Measurements from ENCODE around the gene KCNH4.

Gene KCNH4

GRCh38 chr17:42130310-42130936 lies 50.5 kb downstream of the KCNH4 start:
- TF ChIP-seq CTCF (conservative IDR thresholded peaks at IDR 0.05) (no peak), ZFX (IDR thresholded peaks at IDR 0.05) (no peak)
- H3K27ac ChIP-seq: no peak overlapping the region

GRCh38 chr17:42129109-42129837 lies 51.7 kb downstream of the KCNH4 start:
- no peak for TF ChIP-seq CTCF (conservative IDR thresholded peaks at IDR 0.05)
- TF ChIP-seq ZFX (IDR thresholded peaks at IDR 0.05): no peak
- H3K27ac ChIP-seq: no peak overlapping the region

- no peak overlapping the region for H3K27ac ChIP-seq
- TF ChIP-seq ZFX (IDR thresholded peaks at IDR 0.05): no peak
- no peak for TF ChIP-seq CTCF (conservative IDR thresholded peaks at IDR 0.05)
Measured at GRCh38 chr17:42127414-42127813, 53.5 kb downstream of the KCNH4 start.

GRCh38 chr17:42126836-42127235 lies 54.1 kb downstream of the KCNH4 start:
- no peak overlapping the region for H3K27ac ChIP-seq
- TF ChIP-seq ZFX (IDR thresholded peaks at IDR 0.05): no peak
- TF ChIP-seq CTCF (conservative IDR thresholded peaks at IDR 0.05): no peak

GRCh38 chr17:42125565-42125964 lies 55.4 kb downstream of the KCNH4 start:
- no peak overlapping the region for H3K27ac ChIP-seq
- TF ChIP-seq ZFX (IDR thresholded peaks at IDR 0.05) (no peak), CTCF (conservative IDR thresholded peaks at IDR 0.05) (no peak)

- no peak overlapping the region for H3K27ac ChIP-seq
- TF ChIP-seq CTCF (conservative IDR thresholded peaks at IDR 0.05) (no peak), ZFX (IDR thresholded peaks at IDR 0.05) (no peak)
Measured at GRCh38 chr17:42124256-42124655, 56.7 kb downstream of the KCNH4 start.

Measured in C4-2B (cell line).